ENCODE measurements around the gene CLDN3.
"Not testable (repeated sequence)": the region's sequence is repeated elsewhere in the genome, so short reads cannot be mapped to it uniquely, and the experiment has no call there.

CLDN3 gene

GRCh38 chr7:73738220-73738611 lies 31.9 kb downstream of the CLDN3 start:
- ATAC-seq (replicated peaks): peak; percentile 9
- no peaks in the 10 kb centered on the region for H3K9me3 Mint-ChIP-seq
- peak overlapping the region; percentile 60 to 93 for H3K27ac Mint-ChIP-seq
- H3K27me3 Mint-ChIP-seq: no peaks in the 10 kb centered on the region
- H3K36me3 Mint-ChIP-seq (ENCODE audit: insufficient read depth): peaks cover 23% of the 10 kb centered on the region
- DNase-seq: peak; percentile 17 to 36 (median 29)
- H3K4me1 Mint-ChIP-seq (ENCODE audit: low read depth in 2 of 2): peaks cover 16 to 20% of the 10 kb centered on the region in 2 donors
- H3K4me3 Mint-ChIP-seq: peak overlapping the region; percentile 92

DNA sequence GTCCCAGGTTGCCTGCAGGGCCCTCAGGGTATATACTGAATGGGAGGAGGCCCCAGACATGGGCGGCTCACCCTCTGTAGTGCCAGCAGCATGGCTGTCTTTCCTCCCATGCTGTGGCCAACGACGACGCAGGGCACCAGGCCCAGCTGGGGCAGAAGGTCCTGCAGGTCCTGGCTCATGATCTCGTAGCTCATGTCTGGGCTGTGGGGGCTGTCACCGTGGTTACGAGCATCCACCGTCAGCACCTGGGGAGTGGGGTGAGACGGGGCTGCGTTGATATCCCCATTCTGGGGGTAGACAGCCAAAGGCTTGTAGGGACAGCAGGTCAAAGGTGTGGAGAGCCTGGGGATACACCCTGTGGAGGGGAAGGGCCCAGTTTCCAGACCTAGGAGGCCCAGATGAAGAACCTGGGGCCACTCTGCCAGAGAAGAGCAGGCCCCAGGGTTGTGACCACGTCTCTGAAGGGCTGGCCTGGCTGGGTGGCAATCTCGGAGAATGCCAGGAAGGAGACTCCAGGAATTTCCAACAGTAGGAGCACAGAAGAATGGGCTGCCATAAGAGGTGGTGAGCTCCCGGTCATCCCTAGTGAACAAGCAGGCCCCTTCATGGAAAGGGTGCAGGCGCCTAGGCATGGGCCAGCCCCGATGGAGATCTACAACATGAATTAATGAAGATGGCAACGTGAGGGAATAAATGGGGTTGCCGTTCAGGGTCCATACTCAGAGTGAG lies 32.4 kb downstream of the CLDN3 start:
- no peak for ATAC-seq (replicated peaks)
- Mint-ChIP-seq H3K4me1 (ENCODE audit: low read depth in 2 of 2) (peaks cover 19 to 20% of the 10 kb centered on the region in 2 donors), H3K36me3 (ENCODE audit: insufficient read depth) (peaks cover 25% of the 10 kb centered on the region), H3K9me3 (no peaks in the 10 kb centered on the region), H3K4me3 (peak overlapping the region; percentile 92), H3K27me3 (no peaks in the 10 kb centered on the region), H3K27ac (peak overlapping the region; percentile 60 to 93)
- no peak for DNase-seq

- Mint-ChIP-seq H3K9me3 (no peaks in the 10 kb centered on the region), H3K36me3 (ENCODE audit: insufficient read depth) (peaks cover 22% of the 10 kb centered on the region), H3K4me1 (ENCODE audit: low read depth in 2 of 2) (peaks cover 19 to 20% of the 10 kb centered on the region in 2 donors), H3K27ac (no peak overlapping the region), H3K4me3 (peak overlapping the region; percentile 92), H3K27me3 (no peaks in the 10 kb centered on the region)
- no peak for ATAC-seq (replicated peaks)
- DNase-seq: no peak
Observed at GRCh38 chr7:73736885-73737284, 33.2 kb downstream of the CLDN3 start.

GRCh38 chr7:73735528-73735905 lies 34.6 kb downstream of the CLDN3 start:
- H3K4me1 Mint-ChIP-seq (ENCODE audit: low read depth in 2 of 2): peaks cover 19 to 20% of the 10 kb centered on the region in 2 donors
- H3K9me3 Mint-ChIP-seq: no peaks in the 10 kb centered on the region
- no peak overlapping the region for H3K4me3 Mint-ChIP-seq
- H3K36me3 Mint-ChIP-seq (ENCODE audit: insufficient read depth): peaks cover 22% of the 10 kb centered on the region
- DNase-seq: no peak
- no peak for ATAC-seq (replicated peaks)
- H3K27ac Mint-ChIP-seq: no peak overlapping the region
- H3K27me3 Mint-ChIP-seq: peaks cover 0 to 1% of the 10 kb centered on the region in 2 donors

DNA sequence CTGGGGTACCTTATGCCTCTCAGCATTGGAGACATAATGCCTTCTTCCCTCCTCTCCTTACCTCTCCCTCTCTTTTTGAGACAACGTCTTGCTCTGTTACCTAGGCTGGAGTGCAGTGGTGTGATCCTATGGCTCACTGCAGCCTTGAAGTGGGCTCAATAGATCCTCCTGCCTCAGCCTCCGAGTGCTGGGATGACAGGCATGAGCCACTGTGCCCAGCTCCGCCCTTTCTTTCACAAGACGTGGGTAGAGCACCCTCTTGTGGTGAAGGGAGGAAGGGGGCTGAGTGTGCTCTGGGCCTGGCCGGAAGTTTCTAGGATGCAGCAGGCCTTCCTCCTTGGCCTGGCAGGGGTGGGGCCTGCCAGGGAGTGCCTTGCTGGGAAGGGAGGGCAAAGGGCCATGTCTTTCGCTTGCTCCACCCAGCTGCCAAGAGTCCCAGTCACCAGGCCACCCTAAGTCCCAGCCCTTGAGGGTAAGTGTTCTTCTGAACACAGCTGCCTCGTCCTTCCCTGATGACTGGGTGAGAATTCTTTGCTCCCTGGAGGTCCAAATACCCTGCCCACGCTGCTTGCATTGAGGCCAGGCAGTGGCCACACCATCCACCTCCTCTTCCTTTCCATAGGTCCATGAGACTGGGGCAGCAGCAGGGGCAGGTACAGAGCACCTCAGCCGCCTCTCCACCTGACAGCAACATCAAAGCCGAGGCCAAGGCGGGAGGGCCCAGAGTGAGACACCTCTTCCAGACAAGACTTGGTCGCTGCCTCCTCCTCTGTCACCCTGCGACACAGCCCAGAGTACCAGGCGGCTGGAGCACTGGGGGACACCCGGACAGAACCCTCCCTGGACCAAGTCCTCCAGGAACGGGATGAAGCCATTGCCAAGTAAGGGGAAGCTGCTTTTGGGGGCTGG lies 35.2 kb downstream of the CLDN3 start:
- Mint-ChIP-seq H3K9me3 (no peaks in the 10 kb centered on the region), H3K27ac (peak overlapping the region in 1 of 2 donors; percentile 2), H3K27me3 (peaks cover 0 to 5% of the 10 kb centered on the region in 2 donors), H3K36me3 (ENCODE audit: insufficient read depth) (peaks cover 22% of the 10 kb centered on the region), H3K4me1 (ENCODE audit: low read depth in 2 of 2) (peaks cover 19 to 20% of the 10 kb centered on the region in 2 donors), H3K4me3 (no peak overlapping the region)
- DNase-seq (peak; percentile 79 to 84 (median 80)), ATAC-seq (replicated peaks) (peak; percentile 46)

DNA sequence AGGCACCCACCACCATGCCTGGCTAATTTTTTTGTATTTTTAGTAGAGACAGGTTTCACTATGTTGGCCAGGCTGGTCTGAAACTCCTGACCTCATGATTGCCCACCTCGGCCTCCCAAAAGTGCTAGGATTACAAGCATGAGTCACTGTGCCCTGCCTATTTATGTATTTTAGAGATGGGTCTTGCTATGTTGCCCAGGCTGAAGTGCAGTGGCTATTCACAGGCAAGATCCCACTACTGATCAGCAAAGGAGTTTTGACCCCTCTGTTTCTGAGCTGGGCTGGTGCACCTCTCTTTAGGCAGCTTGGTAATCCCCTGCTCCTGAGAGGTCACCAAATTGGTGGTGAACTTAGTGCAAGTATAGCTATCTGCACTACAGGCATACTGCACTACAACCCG lies 37.7 kb downstream of the CLDN3 start:
- Mint-ChIP-seq H3K9me3 (no peaks in the 10 kb centered on the region), H3K4me1 (ENCODE audit: low read depth in 2 of 2) (peaks cover 6 to 10% of the 10 kb centered on the region in 2 donors), H3K27me3 (peaks cover 14 to 16% of the 10 kb centered on the region in 2 donors), H3K27ac (no peak overlapping the region), H3K36me3 (ENCODE audit: insufficient read depth) (peaks cover 10% of the 10 kb centered on the region), H3K4me3 (no peak overlapping the region)
- DNase-seq: no peak
- no peak for ATAC-seq (replicated peaks)

DNA sequence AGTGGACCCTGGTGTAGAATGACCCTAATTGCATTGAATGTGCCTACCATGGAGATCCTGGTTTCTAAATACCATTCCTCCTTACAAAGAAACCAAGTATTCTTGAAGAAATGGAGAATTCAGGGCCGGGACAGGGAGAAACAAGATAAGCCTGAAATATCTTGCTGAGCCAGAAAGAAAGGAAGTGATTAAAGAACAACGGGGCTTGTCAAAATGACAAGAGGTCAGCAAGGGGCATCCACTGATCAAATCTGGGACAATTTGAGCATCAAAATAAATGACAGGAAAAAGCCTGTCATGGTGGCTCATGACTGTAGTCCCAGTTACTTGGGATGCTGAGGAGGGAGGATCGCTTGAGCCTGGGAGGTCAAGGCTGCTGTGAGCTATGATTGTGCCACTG lies 39.6 kb downstream of the CLDN3 start:
- H3K4me3 Mint-ChIP-seq: no peak overlapping the region
- no peak overlapping the region for H3K27ac Mint-ChIP-seq
- no peaks in the 10 kb centered on the region for H3K9me3 Mint-ChIP-seq
- ATAC-seq (replicated peaks): no peak
- DNase-seq: no peak
- peaks cover 10% of the 10 kb centered on the region for H3K36me3 Mint-ChIP-seq (ENCODE audit: insufficient read depth)
- peaks cover 14 to 16% of the 10 kb centered on the region in 2 donors for H3K27me3 Mint-ChIP-seq
- peaks cover 4 to 7% of the 10 kb centered on the region in 2 donors for H3K4me1 Mint-ChIP-seq (ENCODE audit: low read depth in 2 of 2)

GRCh38 chr7:73728551-73728950 lies 41.5 kb downstream of the CLDN3 start:
- no peaks in the 10 kb centered on the region for H3K9me3 Mint-ChIP-seq
- H3K27me3 Mint-ChIP-seq: peaks cover 14 to 16% of the 10 kb centered on the region in 2 donors
- H3K27ac Mint-ChIP-seq: no peak overlapping the region
- no peak for DNase-seq
- peaks cover 0 to 3% of the 10 kb centered on the region in 2 donors for H3K4me1 Mint-ChIP-seq (ENCODE audit: low read depth in 2 of 2)
- no peak for ATAC-seq (replicated peaks)
- peaks cover 4% of the 10 kb centered on the region for H3K36me3 Mint-ChIP-seq (ENCODE audit: insufficient read depth)
- no peak overlapping the region for H3K4me3 Mint-ChIP-seq

- ATAC-seq (replicated peaks): no peak
- Mint-ChIP-seq H3K27me3 (peaks cover 14 to 16% of the 10 kb centered on the region in 2 donors), H3K4me3 (no peak overlapping the region)
Observed at GRCh38 chr7:73727952-73728351, 42.1 kb downstream of the CLDN3 start.

DNA sequence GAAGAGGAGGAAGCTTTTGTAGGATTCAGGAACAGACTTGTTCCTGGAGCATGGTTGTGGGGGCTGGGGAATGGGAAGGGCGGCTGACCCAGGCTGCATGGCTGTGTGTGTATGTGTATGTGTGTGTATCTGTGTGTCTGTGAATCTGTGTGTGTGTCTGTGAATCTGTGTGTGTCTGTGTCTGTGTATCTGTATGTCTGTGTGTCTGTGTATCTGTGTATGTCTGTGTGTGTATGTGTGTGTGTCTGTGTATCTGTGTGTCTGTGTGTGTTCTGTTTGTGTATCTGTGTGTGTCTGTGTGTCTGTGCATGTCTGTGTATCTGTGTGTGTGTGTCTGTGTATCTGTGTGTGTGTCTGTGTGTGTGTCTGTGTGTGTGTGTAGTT lies 44.0 kb downstream of the CLDN3 start:
- ATAC-seq (replicated peaks) (peak; percentile 9), DNase-seq (no peak)
- Mint-ChIP-seq H3K27me3 (peaks cover 14 to 16% of the 10 kb centered on the region in 2 donors), H3K4me3 (no peak overlapping the region), H3K27ac (no peak overlapping the region), H3K36me3 (ENCODE audit: insufficient read depth) (no peaks in the 10 kb centered on the region), H3K4me1 (ENCODE audit: low read depth in 2 of 2) (no peaks in the 10 kb centered on the region), H3K9me3 (no peaks in the 10 kb centered on the region)

More at GRCh38 chr7:73727952-73728351, 42.1 kb downstream of the CLDN3 start:
- DNase-seq: no peak
- no peak overlapping the region for H3K27ac Mint-ChIP-seq
- H3K9me3 Mint-ChIP-seq: no peaks in the 10 kb centered on the region
- H3K36me3 Mint-ChIP-seq (ENCODE audit: insufficient read depth): peaks cover 3% of the 10 kb centered on the region
- H3K4me1 Mint-ChIP-seq (ENCODE audit: low read depth in 2 of 2): peaks cover 0 to 2% of the 10 kb centered on the region in 2 donors

- ATAC-seq (replicated peaks) (no peak), DNase-seq (no peak)
- Mint-ChIP-seq H3K27me3 (peaks cover 11 to 12% of the 10 kb centered on the region in 2 donors), H3K4me1 (ENCODE audit: low read depth in 2 of 2) (peaks cover 5 to 6% of the 10 kb centered on the region in 2 donors), H3K27ac (no peak overlapping the region), H3K4me3 (no peak overlapping the region), H3K9me3 (no peaks in the 10 kb centered on the region), H3K36me3 (ENCODE audit: insufficient read depth) (peaks cover 13% of the 10 kb centered on the region)
Observed at GRCh38 chr7:73723813-73724212, 46.3 kb downstream of the CLDN3 start.

DNA sequence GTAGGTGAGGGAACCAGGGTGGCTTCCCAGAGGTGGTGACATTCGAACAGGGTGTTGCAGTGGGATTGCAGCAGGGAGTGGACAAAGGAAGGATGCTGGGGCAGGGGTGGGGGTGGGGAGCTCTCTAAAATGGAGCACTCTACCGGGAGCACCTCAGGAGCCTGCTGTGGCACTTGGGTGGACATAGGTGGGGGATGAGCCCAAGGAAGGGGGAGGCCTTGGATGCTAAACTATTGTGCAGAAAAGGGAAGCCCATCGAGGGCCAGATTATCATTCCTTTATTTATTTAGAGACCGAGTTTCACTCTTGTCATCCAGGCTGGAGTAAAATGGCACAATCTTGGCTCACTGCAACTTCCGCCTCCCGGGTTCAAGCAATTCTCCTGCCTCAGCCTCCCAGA lies 47.3 kb downstream of the CLDN3 start:
- H3K4me3 Mint-ChIP-seq: no peak overlapping the region
- H3K36me3 Mint-ChIP-seq (ENCODE audit: insufficient read depth): peaks cover 15% of the 10 kb centered on the region
- H3K27ac Mint-ChIP-seq: no peak overlapping the region
- H3K27me3 Mint-ChIP-seq: peaks cover under 1 to 1% of the 10 kb centered on the region in 2 donors
- no peak for ATAC-seq (replicated peaks)
- no peak for DNase-seq
- peaks cover 11% of the 10 kb centered on the region in 2 donors for H3K4me1 Mint-ChIP-seq (ENCODE audit: low read depth in 2 of 2)
- no peaks in the 10 kb centered on the region for H3K9me3 Mint-ChIP-seq

GRCh38 chr7:73722182-73722581 lies 47.9 kb downstream of the CLDN3 start:
- ATAC-seq (replicated peaks); H3K27ac Mint-ChIP-seq; DNase-seq; H3K9me3 Mint-ChIP-seq; H3K27me3 Mint-ChIP-seq; H3K4me3 Mint-ChIP-seq: not testable (repeated sequence)
- Mint-ChIP-seq H3K4me1 (ENCODE audit: low read depth in 2 of 2) (peaks cover 14 to 17% of the 10 kb centered on the region in 2 donors), H3K36me3 (ENCODE audit: insufficient read depth) (peaks cover 15% of the 10 kb centered on the region)
